Measurements from ENCODE around the gene HES7.
"Not testable (repeated sequence)": the region's sequence is repeated elsewhere in the genome, so short reads cannot be mapped to it uniquely, and the experiment has no call there.

Gene HES7

DNA sequence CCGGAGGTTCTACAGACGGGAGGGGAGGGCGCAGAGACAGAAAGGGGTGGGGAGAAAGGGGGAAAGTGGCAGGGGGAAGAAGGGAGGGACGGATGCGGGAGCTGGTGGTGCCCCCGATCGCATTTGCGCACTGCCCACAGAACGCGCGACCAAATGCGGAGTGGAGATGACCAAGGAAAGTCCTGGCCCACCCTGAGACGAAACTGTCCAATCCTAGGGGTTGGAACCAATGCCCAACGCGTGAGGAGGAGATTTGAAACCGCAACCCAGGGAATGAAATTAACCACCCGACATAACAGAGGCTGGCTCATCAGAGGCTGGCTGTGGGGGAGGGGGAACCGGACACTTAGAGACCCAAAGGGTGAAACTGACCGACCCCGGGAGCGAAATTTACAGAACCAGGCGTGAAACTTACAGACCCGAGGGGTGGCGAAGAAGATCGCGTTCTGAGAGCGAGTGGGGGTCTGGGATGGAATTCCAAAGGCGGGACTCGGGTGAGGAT, 1.4 kb downstream of the HES7 start:
- DNase-seq (ENCODE audit: low read depth), result no peak

DNA sequence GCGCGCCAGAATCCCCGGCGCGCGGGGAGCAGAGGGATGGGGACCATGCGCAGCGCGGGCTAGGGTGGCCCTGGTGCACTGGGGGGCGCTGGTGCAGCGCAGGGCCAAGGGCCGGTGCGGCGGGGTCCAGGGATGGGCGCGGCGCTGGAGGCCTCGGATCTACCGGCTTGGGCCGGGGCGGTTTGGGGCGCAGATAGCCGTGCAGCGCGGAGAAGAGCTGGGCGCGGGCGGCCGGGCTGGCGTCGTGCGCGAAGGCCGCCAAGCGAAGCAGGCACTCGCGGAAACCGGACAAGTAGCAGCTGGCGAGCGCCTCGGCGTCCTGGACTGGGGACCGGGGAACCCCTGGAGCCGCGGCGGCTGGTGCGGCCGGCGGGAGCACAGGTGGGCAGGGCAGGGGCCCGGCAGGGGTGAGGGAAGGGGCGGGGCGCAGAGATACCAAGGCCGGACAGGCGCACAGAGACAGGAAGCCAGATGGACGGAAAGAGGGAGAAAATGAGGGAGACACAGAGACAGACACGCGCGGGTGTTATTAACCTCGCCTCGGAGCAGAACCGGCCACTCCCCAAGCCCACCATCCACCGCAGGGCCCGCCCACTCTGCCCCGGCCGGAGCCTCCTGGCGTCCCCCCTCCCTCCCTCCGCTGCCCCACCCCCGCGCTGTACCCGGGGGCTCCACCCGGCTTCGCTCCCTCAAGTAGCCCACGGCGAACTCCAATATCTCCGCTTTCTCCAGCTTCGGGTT, 2.1 kb downstream of the HES7 start:
- no peak for DNase-seq (ENCODE audit: low read depth)

DNA sequence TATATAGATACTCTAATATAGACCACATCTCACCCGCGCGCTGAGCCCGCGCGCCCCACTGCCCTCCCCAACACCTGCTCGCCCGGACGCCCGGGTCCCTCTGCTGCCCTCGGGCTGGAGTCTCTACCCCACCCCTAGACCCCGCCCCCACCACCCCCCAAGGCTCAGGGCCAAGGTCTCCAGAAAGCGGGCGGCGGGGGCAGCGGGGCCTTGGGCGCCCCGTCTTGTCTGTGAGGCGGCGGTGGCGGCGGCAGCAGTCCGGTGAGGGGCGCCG, 2.6 kb downstream of the HES7 start:
- DNase-seq (ENCODE audit: low read depth), result no peak

DNA sequence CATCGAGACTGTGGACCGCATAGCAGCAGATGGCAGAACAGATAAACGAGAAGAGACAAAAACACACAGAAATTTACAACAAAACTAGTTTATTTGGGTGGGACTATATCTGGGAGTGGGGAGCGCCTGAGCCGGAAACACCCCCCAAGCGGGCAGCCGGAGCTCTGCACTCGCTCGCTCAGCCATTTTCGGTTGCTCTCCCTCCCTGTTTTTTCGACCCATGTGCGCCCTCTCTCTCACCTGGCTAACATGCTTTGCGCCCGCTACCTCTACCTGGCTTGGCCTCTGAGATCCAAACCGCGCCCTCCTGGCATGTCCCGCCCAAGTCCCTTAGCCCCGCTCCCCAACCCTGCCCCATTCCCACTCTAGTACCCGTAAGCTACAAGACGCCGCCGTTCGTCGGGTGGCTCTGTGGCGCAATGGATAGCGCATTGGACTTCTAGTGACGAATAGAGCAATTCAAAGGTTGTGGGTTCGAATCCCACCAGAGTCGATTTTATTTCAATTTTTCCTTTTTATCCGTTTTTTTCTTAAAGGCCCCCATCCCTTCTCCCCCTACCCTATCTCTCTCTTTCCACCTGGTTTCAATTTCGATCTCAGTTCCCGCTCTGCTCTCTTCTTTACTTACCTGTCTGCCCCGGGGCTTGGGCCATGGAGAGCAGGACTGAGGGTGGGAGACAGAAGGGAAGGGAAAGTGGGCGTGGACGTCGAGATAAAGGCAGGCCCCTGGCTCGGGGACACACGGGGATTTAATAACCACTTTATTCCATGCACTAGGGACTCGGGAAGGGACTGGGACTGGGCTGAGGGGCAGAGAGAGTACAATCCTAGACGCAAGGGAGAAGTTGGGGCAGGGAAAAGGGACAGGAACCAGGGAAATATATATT, 3.1 kb downstream of the HES7 start:
- DNase-seq (ENCODE audit: low read depth), result no peak

DNA sequence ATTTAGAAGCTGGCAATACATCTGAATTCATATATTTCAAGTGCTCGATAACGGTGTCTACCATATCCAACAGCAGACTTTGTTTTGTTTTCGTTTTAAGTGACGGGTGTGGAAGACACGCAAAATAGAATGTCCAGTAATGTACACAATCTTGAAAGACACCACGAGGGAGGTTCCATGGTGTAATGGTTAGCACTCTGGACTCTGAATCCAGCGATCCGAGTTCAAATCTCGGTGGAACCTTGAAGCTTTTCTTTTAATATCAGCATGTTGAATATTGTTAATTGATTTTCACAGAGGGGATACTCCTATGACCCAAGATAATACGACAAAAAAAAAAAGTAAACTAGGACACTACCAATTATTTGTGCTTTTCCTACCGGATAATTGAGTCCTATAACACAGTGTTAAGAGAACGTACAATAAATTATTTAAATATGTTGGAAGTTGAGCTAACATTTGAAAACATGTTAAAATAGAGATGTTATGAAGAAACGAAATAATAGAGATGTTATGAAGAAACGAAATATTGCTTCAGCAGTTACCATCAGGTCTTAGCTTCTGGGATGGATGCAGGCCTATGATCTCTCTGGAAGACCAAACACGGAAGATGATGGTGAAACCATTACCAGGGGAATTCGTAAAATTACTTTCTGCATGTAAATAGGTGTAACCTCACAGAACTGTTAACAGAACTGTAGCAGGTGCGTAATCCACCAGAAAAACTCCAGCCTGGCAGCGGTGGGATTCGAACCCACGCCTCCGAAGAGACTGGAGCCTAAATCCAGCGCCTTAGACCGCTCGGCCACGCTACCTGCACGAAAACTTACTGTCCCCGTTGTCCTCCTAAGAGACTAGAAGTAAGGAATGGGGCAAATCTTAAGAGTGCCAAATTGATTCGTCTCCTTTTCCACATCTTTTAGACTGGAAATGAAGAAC, 4.1 kb downstream of the HES7 start:
- DNase-seq (ENCODE audit: low read depth), result peak; percentile 68

DNA sequence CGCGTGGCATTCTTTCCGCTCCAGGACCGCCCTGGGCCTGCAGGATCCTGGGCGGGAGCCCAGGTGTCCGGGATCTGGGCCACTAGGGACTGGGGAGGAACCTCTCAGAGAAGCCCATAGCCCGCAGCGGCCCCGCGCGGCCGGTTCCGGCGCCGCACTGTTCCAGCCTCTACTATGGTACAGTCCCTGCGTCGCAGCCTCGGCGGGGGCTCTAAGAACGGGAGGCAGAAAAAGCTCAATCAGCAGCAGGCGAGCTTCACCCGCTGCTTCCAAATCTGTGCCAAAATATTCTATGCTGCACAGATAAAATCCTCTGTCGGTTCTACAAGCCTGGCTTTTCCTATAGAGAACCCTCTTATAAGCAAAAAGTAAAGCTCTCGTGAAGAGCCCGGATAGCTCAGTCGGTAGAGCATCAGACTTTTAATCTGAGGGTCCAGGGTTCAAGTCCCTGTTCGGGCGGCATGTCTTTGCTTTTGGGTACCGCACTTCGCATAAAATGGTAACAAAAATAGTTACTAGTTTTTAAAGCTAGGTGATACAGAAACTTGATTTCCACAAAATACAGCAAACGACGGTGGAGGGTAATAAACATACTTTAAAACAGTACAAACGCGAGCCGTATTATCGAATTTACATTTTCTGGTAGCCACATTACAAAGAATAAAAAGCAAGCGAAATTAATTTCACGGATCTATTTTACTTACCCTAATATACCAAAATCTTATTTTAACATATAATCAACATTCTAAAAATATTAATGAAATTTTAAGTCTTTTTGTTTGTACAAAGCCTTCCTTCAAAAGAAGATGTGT, 4.9 kb downstream of the HES7 start:
- DNase-seq (ENCODE audit: low read depth), result peak; percentile 80

DNA sequence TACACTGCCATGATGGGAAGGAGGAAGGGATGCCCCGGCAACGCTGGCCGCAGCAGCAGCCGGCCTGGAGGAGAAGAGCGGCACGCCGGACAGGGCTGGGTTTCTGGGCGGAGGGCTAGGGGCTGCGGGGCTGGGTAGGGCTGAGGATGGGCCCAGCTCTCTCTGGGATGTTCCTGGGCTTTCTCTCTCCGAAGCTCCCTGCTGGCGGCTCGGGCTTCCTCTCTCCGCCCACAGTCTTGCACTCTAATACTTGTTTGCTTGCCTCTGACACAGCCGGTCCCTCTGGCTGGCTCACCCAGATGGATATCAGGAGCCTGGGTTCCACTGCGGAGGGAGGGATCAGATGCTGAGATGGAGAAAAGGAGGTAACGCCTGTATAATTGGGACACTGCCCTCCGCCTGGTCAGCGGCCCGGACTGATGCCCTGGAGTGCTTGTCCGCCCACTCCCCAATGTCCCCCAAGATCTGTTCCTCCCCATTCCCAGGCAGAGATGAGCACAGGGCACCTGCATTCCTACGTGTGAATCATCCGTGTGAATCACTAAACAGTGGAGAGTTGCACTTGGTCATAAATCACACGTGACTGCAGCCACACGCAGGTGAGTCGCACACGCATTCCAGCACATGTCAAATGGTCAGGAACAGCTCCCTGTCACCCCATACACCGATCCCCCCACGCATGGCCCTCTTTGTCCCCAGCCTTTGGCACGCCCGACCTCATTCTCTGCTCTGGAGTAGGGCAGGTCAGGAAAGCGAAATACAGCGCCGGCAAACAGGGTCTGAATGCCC, 5.7 kb downstream of the HES7 start, which contains the start of gene ALOXE3:
ALOXE3 (minus strand) TSS at position 535 of the 789 bp plus-strand sequence; CDS start at position 11, 524 bp downstream.
- no peak for DNase-seq (ENCODE audit: low read depth)

DNA sequence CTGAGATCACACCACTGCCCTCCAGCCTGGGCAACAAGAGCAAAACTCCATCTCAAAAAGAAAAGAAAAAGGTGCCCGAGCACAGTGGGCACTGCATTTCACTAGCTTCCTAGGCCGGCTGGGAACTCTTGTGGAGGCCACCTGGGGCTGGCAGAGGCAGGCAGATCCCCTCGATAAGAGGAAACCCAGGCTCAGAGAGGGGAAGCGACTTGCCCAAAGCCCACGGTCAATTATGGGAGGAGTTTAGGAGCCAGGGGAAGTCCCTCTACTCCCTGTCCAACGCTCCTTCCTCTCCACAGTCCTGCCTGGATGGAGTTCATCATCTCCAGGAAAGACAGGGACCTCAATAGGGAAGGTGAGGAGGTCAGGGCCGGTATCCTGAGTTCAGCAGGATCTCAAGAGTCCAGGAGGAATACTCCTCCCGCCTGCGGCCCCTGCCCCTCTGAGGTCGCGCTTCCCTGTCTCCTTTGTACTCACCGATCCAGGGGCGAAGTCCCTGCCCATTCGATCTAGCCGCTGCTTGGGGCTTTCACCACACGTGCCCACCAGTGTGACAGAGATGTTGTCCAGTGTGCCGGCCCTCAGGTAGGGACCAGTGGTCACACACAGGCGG, 6.4 kb downstream of the HES7 start:
- DNase-seq (ENCODE audit: low read depth), result no peak

DNA sequence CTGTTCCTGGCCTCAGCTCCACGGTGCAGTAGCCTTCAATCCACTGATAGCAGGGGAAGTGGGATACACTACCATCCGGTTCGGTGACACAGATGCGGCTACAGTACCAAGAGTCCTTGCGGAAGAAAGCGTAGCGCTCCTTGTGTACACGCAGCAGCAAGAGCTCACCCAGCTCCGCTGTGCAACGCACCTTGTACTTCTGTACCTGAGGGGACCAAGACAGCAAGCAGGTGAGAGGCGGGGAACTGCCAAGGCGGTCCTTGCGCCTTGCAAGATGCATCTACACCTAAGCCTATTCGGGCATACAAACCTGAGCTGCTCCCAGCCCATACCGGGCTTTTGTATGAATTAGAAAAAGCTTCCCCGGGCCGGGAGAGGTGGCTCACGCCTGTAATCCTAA, 7.1 kb downstream of the HES7 start:
- DNase-seq (ENCODE audit: low read depth), result no peak

DNA sequence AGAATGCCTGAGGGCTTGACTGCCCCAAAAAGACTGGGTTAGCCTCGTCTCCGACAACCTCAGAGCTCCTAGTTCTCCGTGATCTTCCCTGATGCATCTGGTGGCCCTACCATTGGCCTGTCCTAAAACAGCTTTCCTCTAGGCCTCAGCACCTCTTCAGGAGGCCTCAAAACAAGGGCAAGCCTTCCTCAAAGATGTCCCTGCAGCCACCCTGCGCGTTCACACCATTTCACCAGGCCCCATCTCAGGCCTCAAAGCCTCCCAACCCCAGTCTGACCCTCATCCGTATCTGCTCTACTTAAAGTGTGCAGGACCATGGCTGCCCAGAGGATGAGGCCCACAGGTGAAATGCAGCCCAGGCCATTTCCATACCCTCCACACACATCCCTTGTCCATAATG, 13.0 kb downstream of the HES7 start:
- DNase-seq (ENCODE audit: low read depth), result no peak

DNA sequence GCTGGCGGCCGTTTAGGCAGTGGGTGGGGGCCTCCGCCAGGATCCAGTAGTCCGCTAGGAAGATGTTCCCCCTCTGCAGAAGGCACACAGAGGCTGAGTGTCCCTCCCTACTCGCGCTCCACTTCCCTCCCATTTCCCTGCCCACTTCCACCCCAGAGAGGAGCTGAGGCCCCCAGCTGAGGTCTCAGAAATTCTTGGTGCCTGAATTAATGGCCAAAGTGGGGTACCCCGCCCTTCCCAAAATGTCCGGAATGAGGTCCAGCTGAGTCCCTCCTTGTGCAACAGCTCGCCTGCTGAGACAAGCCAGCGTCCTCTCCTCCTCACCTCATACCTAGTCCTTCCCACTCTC, 13.5 kb downstream of the HES7 start:
- no peak for DNase-seq (ENCODE audit: low read depth)

DNA sequence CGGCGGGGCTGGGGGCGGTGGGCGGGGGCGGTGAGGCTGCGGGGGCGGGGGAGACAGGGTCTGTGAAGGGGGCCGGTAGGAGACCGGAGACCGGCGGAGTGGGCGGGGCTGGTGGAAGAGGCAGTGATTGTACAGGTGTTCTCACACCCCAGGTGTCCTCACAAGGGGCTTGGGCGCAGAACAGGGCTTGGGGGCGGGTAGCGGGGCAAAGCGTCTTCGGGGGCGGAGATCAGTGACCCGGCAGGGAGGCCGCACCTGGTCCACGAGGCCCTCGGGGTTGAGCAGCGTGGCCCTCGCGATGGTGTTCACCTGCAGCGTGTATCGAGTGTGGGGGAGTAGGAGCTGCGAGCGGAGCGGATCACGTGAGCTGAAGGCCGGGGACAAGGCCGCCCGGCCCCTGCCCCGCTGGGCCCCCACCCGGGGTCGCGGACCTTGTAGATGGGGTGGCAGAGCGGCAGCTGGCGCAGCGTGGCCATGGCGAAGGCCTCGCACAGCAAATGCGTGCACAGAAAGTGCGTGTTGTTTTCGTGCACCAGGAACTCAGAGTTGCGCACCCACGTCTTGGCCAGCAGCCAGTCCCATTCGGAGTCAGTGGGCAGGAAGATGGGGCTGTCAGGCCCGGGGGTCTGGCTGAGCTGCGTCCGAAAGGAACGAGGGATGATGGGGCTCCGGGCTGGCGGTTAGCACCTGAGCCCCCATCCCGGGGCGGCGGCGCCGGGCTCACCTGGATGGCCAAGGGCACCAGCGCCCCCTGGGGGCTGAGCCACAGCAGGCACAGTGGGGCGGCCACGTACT, 14.0 kb downstream of the HES7 start:
- DNase-seq (ENCODE audit: low read depth), result peak; percentile 82

DNA sequence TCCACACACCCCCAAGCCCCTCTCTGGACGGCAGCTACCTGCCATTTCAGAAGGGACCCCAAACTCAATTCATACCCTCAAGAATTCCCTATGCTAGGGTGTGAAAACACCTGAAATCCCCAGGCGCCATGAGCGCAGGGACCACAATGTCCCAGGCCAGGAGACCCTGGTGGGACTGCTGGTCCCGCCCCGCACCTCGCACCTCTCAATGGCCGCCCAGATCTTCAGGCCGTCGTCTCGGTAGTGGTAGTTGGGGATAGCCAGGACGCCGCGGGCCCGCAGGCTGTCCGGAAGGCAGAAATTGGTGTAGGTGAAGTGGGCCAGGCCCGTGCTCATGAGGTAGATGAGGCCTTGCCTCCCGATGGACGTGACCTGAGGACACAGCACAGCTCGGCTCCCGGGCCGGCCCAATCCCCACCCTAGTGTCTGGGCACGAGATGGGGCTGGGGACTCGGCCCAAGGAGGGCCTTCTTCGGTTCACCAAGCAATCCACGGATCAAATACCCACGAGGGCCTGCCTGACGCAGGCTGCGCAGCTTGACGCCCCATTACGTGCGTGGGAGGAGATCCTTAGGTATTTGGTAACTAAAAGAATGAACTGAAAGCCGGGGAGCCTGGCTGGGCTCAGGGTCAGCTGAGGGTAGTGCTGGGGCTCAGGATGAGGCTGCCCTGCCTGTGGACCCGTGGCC, 14.8 kb downstream of the HES7 start:
- no peak for DNase-seq (ENCODE audit: low read depth)

DNA sequence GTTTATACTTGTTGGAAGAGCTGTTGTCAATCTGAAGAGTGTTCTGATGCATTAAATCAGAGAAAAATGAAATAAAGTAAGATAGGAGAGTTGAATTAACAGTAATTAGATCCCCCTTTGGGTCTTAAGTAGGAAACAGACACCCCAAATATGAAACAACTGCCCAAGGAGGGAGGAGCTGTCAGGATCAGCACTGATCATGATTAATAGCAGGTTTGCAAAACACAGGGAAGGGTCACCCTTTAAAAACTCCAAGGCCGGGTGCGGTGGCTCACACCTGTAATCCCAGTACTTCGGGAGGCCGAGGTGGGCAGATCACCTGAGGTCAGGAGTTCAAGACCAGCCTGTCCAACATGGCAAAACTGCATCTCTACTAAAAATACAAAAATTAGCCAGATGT, 16.9 kb downstream of the HES7 start:
- not testable (repeated sequence) for DNase-seq (ENCODE audit: low read depth)

DNA sequence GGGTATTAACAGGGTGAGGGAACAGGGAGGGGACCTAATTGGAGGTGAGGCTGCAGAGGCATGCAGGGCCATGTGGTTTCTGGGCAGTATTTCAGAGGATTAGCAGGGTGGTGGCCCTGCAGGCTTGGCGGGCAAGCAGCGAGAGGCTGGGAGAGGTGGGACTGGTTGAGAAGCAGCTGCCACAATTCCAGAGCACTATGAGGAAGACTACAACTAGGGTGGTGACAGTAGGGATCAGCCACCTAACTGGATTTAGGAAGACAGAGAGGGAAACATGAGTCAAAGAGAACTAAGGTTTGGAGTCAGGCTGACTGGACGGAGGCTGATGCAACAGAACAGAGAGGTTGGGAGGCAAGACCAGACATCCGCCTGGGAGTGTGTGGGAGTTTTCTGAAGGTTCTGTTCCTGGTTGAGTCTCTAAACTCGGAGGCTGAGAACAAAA, 17.9 kb downstream of the HES7 start:
- DNase-seq (ENCODE audit: low read depth), result no peak

DNA sequence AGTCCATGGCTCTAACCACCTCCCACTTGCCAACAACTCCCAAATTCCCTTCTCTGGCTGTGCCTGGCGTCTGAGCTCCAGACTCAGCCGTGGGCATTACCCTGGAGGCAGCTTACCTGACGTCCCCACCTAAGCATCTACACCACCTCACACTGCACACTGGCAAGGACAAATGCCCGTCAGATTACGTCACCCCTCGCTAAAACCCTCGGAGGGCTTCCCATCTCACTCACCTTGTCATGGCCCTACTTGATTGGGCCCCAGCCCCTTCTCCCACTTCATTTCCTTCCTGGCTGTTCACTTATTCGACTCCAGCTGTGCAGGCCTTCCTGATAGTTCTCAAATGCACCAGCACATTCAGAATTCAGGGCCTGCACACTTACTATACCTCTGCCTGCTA, 19.0 kb downstream of the HES7 start:
- no peak for DNase-seq (ENCODE audit: low read depth)

DNA sequence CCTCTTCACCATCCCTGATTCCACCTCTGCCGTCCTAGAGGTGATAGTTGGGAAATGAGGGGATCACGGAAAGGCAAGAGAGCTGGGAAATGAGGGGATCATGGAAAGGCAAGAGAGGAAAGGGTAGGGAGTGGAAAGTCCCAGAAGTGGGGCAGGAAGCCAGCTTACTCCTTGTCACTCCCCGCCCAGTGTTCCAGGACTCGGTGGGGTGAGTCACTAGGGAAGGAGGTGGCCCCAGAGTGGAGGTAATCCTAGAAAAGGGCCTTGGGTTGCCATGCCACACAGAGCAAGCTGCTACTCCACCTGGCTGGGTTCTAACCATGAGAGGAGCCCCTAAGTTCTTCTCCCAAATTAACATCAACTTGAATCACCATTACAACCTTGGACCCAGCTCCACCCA, 20.4 kb downstream of the HES7 start:
- no peak for DNase-seq (ENCODE audit: low read depth)

DNA sequence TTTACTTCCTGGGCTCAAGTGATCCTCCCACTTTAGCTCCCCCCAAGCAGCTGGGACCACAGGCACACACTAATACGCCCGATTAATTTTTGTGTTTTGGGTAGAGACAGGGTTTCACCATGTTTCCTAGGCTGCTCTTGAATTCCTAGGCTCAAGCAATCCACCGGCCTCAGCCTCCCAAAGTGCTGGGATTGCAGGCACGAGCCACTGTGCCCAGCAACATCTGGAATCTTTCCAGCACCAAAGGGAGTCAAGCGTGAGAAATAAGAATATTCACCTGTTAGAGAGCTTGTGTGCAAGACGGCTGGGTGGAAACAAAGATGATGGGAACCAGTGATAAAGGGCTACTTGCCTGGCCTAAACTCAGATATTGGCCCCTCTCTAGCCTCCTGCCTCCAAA, 22.2 kb downstream of the HES7 start:
- no peak for DNase-seq (ENCODE audit: low read depth)

DNA sequence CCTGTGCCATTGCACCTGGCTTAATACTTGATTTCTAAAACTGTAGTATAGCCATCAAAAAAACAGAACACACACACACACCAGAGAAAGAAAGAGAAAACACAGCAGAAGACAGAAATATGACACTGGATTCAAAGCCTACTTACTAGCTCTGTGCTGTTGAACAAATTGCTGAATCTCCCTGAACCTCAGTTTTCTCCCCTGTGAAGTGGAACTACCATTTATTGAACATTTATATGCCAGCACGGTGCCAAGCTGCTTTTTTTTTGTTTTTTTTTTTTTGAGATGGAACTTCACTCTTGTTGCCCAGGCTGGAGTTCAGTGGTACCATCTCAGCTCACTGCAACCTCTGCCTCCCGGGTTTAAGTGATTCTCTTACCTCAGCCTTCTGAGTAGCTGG, 23.1 kb downstream of the HES7 start:
- no peak for DNase-seq (ENCODE audit: low read depth)

All from activated T-cell treated with anti-CD3 and anti-CD28 coated beads for 1 hour (primary cell).